Measurements from ENCODE around the gene C8A. TPM values are rescaled to one million over a fixed set of nuclear protein-coding genes. Genes with fewer than 3 reads are reported as not detected.

Gene C8A
- total RNA-seq, 2 donors from 2014 or later: not detected

GRCh38 chr1:56849750-56850149, 4.8 kb upstream of the C8A start:
- H3K4me3 Mint-ChIP-seq: no peak overlapping the region
- ATAC-seq (replicated peaks in 1 of 2) (no peak), DNase-seq (no peak)
- no peak overlapping the region for H3K27ac Mint-ChIP-seq
- H3K36me3 Mint-ChIP-seq (ENCODE audit: insufficient read depth in 2 of 2): no peaks in the 10 kb centered on the region
- H3K4me1 Mint-ChIP-seq (ENCODE audit: low read depth): no peaks in the 10 kb centered on the region
- peaks cover 1% of the 10 kb centered on the region in 2 donors for H3K9me3 Mint-ChIP-seq
- H3K27me3 Mint-ChIP-seq (ENCODE audit: low read depth): peaks cover 20% of the 10 kb centered on the region

- ATAC-seq (replicated peaks in 1 of 2) (no peak), DNase-seq (no peak)
- H3K36me3 Mint-ChIP-seq (ENCODE audit: insufficient read depth in 2 of 2): no peaks in the 10 kb centered on the region
- H3K4me1 Mint-ChIP-seq (ENCODE audit: low read depth): no peaks in the 10 kb centered on the region
- H3K27me3 Mint-ChIP-seq (ENCODE audit: low read depth): peaks cover 20% of the 10 kb centered on the region
- peaks cover 1% of the 10 kb centered on the region in 2 donors for H3K9me3 Mint-ChIP-seq
- no peak overlapping the region for H3K27ac Mint-ChIP-seq
- no peak overlapping the region for H3K4me3 Mint-ChIP-seq
Observed at GRCh38 chr1:56850411-56850810, 4.2 kb upstream of the C8A start.

GRCh38 chr1:56850922-56851321, 3.7 kb upstream of the C8A start:
- Mint-ChIP-seq H3K27me3 (ENCODE audit: low read depth) (peaks cover 17% of the 10 kb centered on the region), H3K4me3 (no peak overlapping the region), H3K9me3 (peaks cover 0 to 1% of the 10 kb centered on the region in 2 donors), H3K4me1 (ENCODE audit: low read depth) (no peaks in the 10 kb centered on the region), H3K27ac (no peak overlapping the region), H3K36me3 (ENCODE audit: insufficient read depth in 2 of 2) (no peaks in the 10 kb centered on the region)
- no peak for DNase-seq
- ATAC-seq (replicated peaks in 1 of 2): no peak

GRCh38 chr1:56852476-56852875, 2.1 kb upstream of the C8A start:
- no peak overlapping the region for H3K4me3 Mint-ChIP-seq
- ATAC-seq (replicated peaks in 1 of 2) (no peak), DNase-seq (no peak)
- H3K9me3 Mint-ChIP-seq: no peaks in the 10 kb centered on the region
- no peaks in the 10 kb centered on the region for H3K36me3 Mint-ChIP-seq (ENCODE audit: insufficient read depth in 2 of 2)
- peaks cover 15% of the 10 kb centered on the region for H3K27me3 Mint-ChIP-seq (ENCODE audit: low read depth)
- no peaks in the 10 kb centered on the region for H3K4me1 Mint-ChIP-seq (ENCODE audit: low read depth)
- no peak overlapping the region for H3K27ac Mint-ChIP-seq

GRCh38 chr1:56855190-56855589, 593 bp downstream of the C8A start:
- Mint-ChIP-seq H3K27me3 (ENCODE audit: low read depth) (peaks cover 15% of the 10 kb centered on the region), H3K4me1 (ENCODE audit: low read depth) (no peaks in the 10 kb centered on the region), H3K4me3 (no peak overlapping the region), H3K36me3 (ENCODE audit: insufficient read depth in 2 of 2) (no peaks in the 10 kb centered on the region), H3K27ac (no peak overlapping the region), H3K9me3 (no peaks in the 10 kb centered on the region)
- DNase-seq (no peak), ATAC-seq (replicated peaks in 1 of 2) (no peak)

GRCh38 chr1:56856186-56856585, 1.6 kb downstream of the C8A start:
- DNase-seq (no peak), ATAC-seq (replicated peaks in 1 of 2) (no peak)
- Mint-ChIP-seq H3K4me3 (no peak overlapping the region), H3K4me1 (ENCODE audit: low read depth) (no peaks in the 10 kb centered on the region), H3K27me3 (ENCODE audit: low read depth) (peaks cover 15% of the 10 kb centered on the region), H3K9me3 (peaks cover 0 to 2% of the 10 kb centered on the region in 2 donors), H3K36me3 (ENCODE audit: insufficient read depth in 2 of 2) (peaks cover 0 to 2% of the 10 kb centered on the region in 2 donors), H3K27ac (no peak overlapping the region)

GRCh38 chr1:56859287-56859686, 4.7 kb downstream of the C8A start:
- no peak for DNase-seq
- ATAC-seq (replicated peaks in 1 of 2): no peak
- Mint-ChIP-seq H3K4me1 (ENCODE audit: low read depth) (no peaks in the 10 kb centered on the region), H3K36me3 (ENCODE audit: insufficient read depth in 2 of 2) (peaks cover 0 to 2% of the 10 kb centered on the region in 2 donors), H3K4me3 (no peak overlapping the region), H3K9me3 (peaks cover 0 to 5% of the 10 kb centered on the region in 2 donors), H3K27me3 (ENCODE audit: low read depth) (peaks cover 5% of the 10 kb centered on the region), H3K27ac (no peak overlapping the region)

- no peak overlapping the region for H3K4me3 Mint-ChIP-seq
- peaks cover 0 to 6% of the 10 kb centered on the region in 2 donors for H3K9me3 Mint-ChIP-seq
- peaks cover 10% of the 10 kb centered on the region for H3K27me3 Mint-ChIP-seq (ENCODE audit: low read depth)
- no peak overlapping the region for H3K27ac Mint-ChIP-seq
- H3K36me3 Mint-ChIP-seq (ENCODE audit: insufficient read depth in 2 of 2): peaks cover 0 to 2% of the 10 kb centered on the region in 2 donors
- no peaks in the 10 kb centered on the region for H3K4me1 Mint-ChIP-seq (ENCODE audit: low read depth)
- ATAC-seq (replicated peaks in 1 of 2) (no peak), DNase-seq (no peak)
Observed at GRCh38 chr1:56863265-56863992, 8.8 kb downstream of the C8A start.

- Mint-ChIP-seq H3K4me3 (no peak overlapping the region), H3K36me3 (ENCODE audit: insufficient read depth in 2 of 2) (peaks cover 0 to 2% of the 10 kb centered on the region in 2 donors), H3K4me1 (ENCODE audit: low read depth) (no peaks in the 10 kb centered on the region), H3K9me3 (peaks cover 0 to 6% of the 10 kb centered on the region in 2 donors), H3K27ac (no peak overlapping the region), H3K27me3 (ENCODE audit: low read depth) (peaks cover 10% of the 10 kb centered on the region)
- DNase-seq (no peak), ATAC-seq (replicated peaks in 1 of 2) (no peak)
Observed at GRCh38 chr1:56864430-56864829, 9.8 kb downstream of the C8A start.

GRCh38 chr1:56866656-56867055, 12.1 kb downstream of the C8A start:
- no peak for ATAC-seq (replicated peaks in 1 of 2)

GRCh38 chr1:56867491-56867890, 12.9 kb downstream of the C8A start:
- Mint-ChIP-seq H3K9me3 (peaks cover 0 to 4% of the 10 kb centered on the region in 2 donors), H3K4me3 (no peak overlapping the region)

More at GRCh38 chr1:56866656-56867055, 12.1 kb downstream of the C8A start:
- DNase-seq: no peak
- H3K9me3 Mint-ChIP-seq: peaks cover 0 to 4% of the 10 kb centered on the region in 2 donors
- no peak overlapping the region for H3K4me3 Mint-ChIP-seq
- H3K27ac Mint-ChIP-seq: no peak overlapping the region
- H3K4me1 Mint-ChIP-seq (ENCODE audit: low read depth): no peaks in the 10 kb centered on the region
- no peaks in the 10 kb centered on the region for H3K36me3 Mint-ChIP-seq (ENCODE audit: insufficient read depth in 2 of 2)
- H3K27me3 Mint-ChIP-seq (ENCODE audit: low read depth): peaks cover 20% of the 10 kb centered on the region

GRCh38 chr1:56868761-56869160, 14.2 kb downstream of the C8A start:
- Mint-ChIP-seq H3K36me3 (ENCODE audit: insufficient read depth in 2 of 2) (no peaks in the 10 kb centered on the region), H3K9me3 (peaks cover 0 to 4% of the 10 kb centered on the region in 2 donors), H3K4me3 (no peak overlapping the region), H3K27ac (no peak overlapping the region), H3K27me3 (ENCODE audit: low read depth) (peaks cover 20% of the 10 kb centered on the region), H3K4me1 (ENCODE audit: low read depth) (no peaks in the 10 kb centered on the region)
- DNase-seq (no peak), ATAC-seq (replicated peaks in 1 of 2) (no peak)

More at GRCh38 chr1:56867491-56867890, 12.9 kb downstream of the C8A start:
- Mint-ChIP-seq H3K4me1 (ENCODE audit: low read depth) (no peaks in the 10 kb centered on the region), H3K27ac (no peak overlapping the region), H3K36me3 (ENCODE audit: insufficient read depth in 2 of 2) (no peaks in the 10 kb centered on the region), H3K27me3 (ENCODE audit: low read depth) (peaks cover 20% of the 10 kb centered on the region)
- DNase-seq: no peak
- ATAC-seq (replicated peaks in 1 of 2): no peak

GRCh38 chr1:56872597-56872996, 18.0 kb downstream of the C8A start:
- ATAC-seq (replicated peaks in 1 of 2) (no peak), DNase-seq (no peak)
- H3K36me3 Mint-ChIP-seq (ENCODE audit: insufficient read depth in 2 of 2): no peaks in the 10 kb centered on the region
- H3K27ac Mint-ChIP-seq: no peak overlapping the region
- H3K4me3 Mint-ChIP-seq: no peak overlapping the region
- H3K9me3 Mint-ChIP-seq: peaks cover 0 to 3% of the 10 kb centered on the region in 2 donors
- no peaks in the 10 kb centered on the region for H3K4me1 Mint-ChIP-seq (ENCODE audit: low read depth)
- peaks cover 28% of the 10 kb centered on the region for H3K27me3 Mint-ChIP-seq (ENCODE audit: low read depth)

- no peak overlapping the region for H3K4me3 Mint-ChIP-seq
- ATAC-seq (replicated peaks in 1 of 2): no peak
- DNase-seq: no peak
- H3K9me3 Mint-ChIP-seq: peaks cover 0 to 2% of the 10 kb centered on the region in 2 donors
- H3K4me1 Mint-ChIP-seq (ENCODE audit: low read depth): no peaks in the 10 kb centered on the region
- H3K27me3 Mint-ChIP-seq (ENCODE audit: low read depth): peaks cover 27% of the 10 kb centered on the region
- H3K27ac Mint-ChIP-seq: no peak overlapping the region
- H3K36me3 Mint-ChIP-seq (ENCODE audit: insufficient read depth in 2 of 2): no peaks in the 10 kb centered on the region
Observed at GRCh38 chr1:56873213-56873612, 18.6 kb downstream of the C8A start.

Measured in activated T-cell treated with anti-CD3 and anti-CD28 coated beads, Interleukin-2, amount 50 U/mL, for 72 hours (primary cell).